A673 (cell line): ENCODE results near the gene FTO. TPM values are rescaled to one million over a fixed set of nuclear protein-coding genes. Genes with fewer than 3 reads are reported as not detected.

Experiments
- BruUV-seq: library from RNA; stranded (reverse); fragments of 400-500 nt; replicated peaks from 2 replicates; lab custom pipeline; 2021; lab: Mats Ljungman, UMichigan
- CTCF ChIA-PET: fragments of 300-600 bp; sonication (Branson Sonifier 250); formaldehyde crosslinking; loops from one replicate; lab custom pipeline; 2022; ENCODE audit warnings: antibody characterized with exemption; lab: Charles Lee
- POLR2A ChIA-PET: fragments of 300-600 bp; sonication (Branson Sonifier 250); formaldehyde crosslinking; loops from one replicate; lab custom pipeline; 2022; ENCODE audit warnings: antibody characterized with exemption; ENCODE audit not compliant: low non-redundant PET; lab: Charles Lee
- DNase-seq: peaks from one replicate; pipeline ENCODE4 v3.0.0-alpha.2; 2015; ENCODE audit warnings: low spot score
- H3K27ac ChIP-seq: fragments of 200-600 bp; sonication (generic); 2 replicates; pipeline ENCODE4 v1.5.1; 2016; ENCODE audit warnings: mixed run types, low read depth, mild to moderate bottlenecking, mixed read lengths, antibody characterized with exemption, low read length; ENCODE audit not compliant: poor library complexity, severe bottlenecking
- H3K27me3 ChIP-seq: fragments of 200-600 bp; sonication (generic); replicated peaks from 2 replicates; pipeline ENCODE4 v1.6.1; 2017; ENCODE audit warnings: mixed run types, low read depth, mild to moderate bottlenecking, mixed read lengths, antibody characterized with exemption, low read length; ENCODE audit not compliant: insufficient read depth, poor library complexity
- H3K36me3 ChIP-seq: fragments of 200-600 bp; sonication (generic); 2 replicates; pipeline ENCODE4 v1.6.1; 2016; ENCODE audit warnings: mixed run types, mild to moderate bottlenecking, mixed read lengths, antibody characterized with exemption, low read length; ENCODE audit not compliant: insufficient read depth, poor library complexity, severe bottlenecking
- H3K4me1 ChIP-seq: fragments of 200-600 bp; sonication (generic); 2 replicates; pipeline ENCODE4 v1.6.1; 2017; ENCODE audit warnings: mixed run types, mild to moderate bottlenecking, mixed read lengths, antibody characterized with exemption, low read length; ENCODE audit not compliant: insufficient read depth, poor library complexity, severe bottlenecking
- H3K4me3 ChIP-seq: fragments of 200-600 bp; sonication (generic); 2 replicates; pipeline ENCODE4 v1.5.1; 2016; ENCODE audit warnings: low read depth, mixed run types, mild to moderate bottlenecking, mixed read lengths, low read length; ENCODE audit not compliant: poor library complexity, severe bottlenecking
- H3K9me3 ChIP-seq: fragments of 200-600 bp; sonication (generic); 2 replicates; pipeline ENCODE4 v1.6.1; 2016; ENCODE audit warnings: mixed run types, low read depth, mild to moderate bottlenecking, mixed read lengths, antibody characterized with exemption, low read length; ENCODE audit not compliant: poor library complexity, severe bottlenecking
- EZH2 ChIP-seq: fragments of 200-600 bp; sonication (generic); IDR thresholded peaks from 2 replicates; pipeline ENCODE4 v1.6.1; 2017; ENCODE audit warnings: borderline replicate concordance, low read depth, mild to moderate bottlenecking, mixed read lengths, antibody characterized with exemption, low read length; ENCODE audit not compliant: poor library complexity, severe bottlenecking
- intact Hi-C: fragments of 100-400 bp; cut with micrococcal nuclease; formaldehyde crosslinking; loops from one replicate; pipeline ENCODE4 v1.10.0; 2022; ENCODE audit not compliant: unreplicated experiment
- total RNA-seq: library from RNA; stranded (reverse); gene quantifications from 2 replicates; pipeline ENCODE4 v1.2.3, GENCODE V29; 2021
- TF ChIP-seq, protein P1 (sequence below): fragments of 300-800, 200-600 bp; sonication (generic); conservative IDR thresholded peaks from 2 replicates; pipeline ENCODE4 v1.5.1; 2017; ENCODE audit warnings: low read depth, mild to moderate bottlenecking, antibody characterized with exemption, low read length, moderate library complexity, mixed read lengths

FTO gene
- total RNA-seq, 1 experiment from 2014 or later = 73.4 TPM

DNA sequence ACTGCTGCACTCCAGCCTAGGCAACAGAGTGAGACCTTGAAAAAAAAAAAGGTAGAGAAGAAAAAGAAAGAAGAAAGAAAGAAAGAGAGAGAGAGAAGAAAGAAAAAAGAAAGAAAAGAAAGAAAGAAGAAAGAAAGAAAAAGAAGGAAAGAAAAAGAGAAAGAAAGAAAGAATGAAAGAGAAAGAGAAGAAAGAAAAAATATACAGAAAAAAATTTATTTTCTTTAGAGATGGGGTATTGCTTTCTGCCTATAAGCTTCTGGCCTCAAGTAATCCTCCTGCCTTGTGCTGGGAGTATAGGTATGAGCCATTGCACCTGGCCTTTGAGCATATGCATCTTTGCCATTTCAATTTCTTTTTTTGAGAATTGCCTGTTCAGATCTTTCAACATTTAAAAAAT, 425.9 kb downstream of the FTO start:
- DNase-seq = no peak
- TF ChIP-seq, protein P1, sequence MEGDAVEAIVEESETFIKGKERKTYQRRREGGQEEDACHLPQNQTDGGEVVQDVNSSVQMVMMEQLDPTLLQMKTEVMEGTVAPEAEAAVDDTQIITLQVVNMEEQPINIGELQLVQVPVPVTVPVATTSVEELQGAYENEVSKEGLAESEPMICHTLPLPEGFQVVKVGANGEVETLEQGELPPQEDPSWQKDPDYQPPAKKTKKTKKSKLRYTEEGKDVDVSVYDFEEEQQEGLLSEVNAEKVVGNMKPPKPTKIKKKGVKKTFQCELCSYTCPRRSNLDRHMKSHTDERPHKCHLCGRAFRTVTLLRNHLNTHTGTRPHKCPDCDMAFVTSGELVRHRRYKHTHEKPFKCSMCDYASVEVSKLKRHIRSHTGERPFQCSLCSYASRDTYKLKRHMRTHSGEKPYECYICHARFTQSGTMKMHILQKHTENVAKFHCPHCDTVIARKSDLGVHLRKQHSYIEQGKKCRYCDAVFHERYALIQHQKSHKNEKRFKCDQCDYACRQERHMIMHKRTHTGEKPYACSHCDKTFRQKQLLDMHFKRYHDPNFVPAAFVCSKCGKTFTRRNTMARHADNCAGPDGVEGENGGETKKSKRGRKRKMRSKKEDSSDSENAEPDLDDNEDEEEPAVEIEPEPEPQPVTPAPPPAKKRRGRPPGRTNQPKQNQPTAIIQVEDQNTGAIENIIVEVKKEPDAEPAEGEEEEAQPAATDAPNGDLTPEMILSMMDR = no peak
- TF ChIP-seq EZH2 = no peak
- Histone ChIP-seq H3K27ac (no peak overlapping the region), H3K27me3 (peaks cover 6% of the 10 kb centered on the region), H3K36me3 (no peaks in the 10 kb centered on the region), H3K4me3 (no peak overlapping the region), H3K4me1 (no peaks in the 10 kb centered on the region), H3K9me3 (no peaks in the 10 kb centered on the region)
- ChIA-PET CTCF (no interaction called here), POLR2A (no interaction called here)
- intact Hi-C loops = no loop called here
- BruUV-seq = no TSS peak

DNA sequence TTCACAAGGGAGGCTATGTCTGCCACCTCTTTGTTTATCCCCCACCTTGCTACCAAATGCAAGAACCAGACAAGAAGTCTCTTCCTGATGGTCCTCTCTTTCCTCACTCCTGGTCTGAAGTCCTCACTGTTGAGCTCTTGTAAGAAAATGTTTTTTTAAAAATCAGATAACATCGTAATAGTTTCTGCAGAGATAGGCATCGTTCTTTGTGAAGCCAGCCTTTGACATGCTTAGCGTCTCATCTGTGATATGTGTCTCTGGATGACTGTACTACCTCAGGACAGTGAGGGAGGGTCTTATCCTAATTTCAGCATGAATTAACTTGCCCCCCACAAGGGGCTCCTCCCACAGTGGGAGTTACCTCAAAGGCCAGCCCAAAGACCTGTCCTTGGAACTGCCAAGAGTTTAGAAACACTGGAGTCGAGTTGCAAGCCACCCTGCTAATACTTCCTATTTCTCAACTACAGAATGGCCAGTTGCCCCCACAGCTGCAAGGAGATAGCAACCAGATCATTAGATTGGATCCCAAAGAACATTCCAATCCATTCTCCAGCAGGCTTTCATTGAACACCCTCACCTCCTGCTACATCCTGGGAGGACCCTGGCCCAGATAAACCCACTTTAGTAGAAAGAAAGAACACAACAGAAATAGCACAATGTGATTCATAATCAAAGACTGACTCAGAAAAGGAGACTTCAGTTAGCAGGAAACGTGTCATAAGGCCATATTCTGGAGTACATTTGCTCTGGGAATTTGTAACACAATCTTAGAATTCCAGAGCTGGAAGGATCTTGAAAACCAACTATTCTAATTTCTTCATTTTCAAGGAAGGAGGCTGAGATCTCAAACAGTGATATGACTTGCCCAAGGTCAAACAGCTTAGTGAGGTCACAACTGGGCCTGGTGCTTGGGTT, 431.7 kb downstream of the FTO start:
- intact Hi-C loops = no loop called here
- ChIA-PET POLR2A (no interaction called here), CTCF (no interaction called here)
- Histone ChIP-seq H3K4me3 (no peak overlapping the region), H3K4me1 (no peaks in the 10 kb centered on the region), H3K9me3 (no peaks in the 10 kb centered on the region), H3K27me3 (no peaks in the 10 kb centered on the region), H3K36me3 (no peaks in the 10 kb centered on the region), H3K27ac (no peak overlapping the region)
- no TSS peak for BruUV-seq
- DNase-seq = no peak
- TF ChIP-seq EZH2 = no peak
- TF ChIP-seq, protein P1 = no peak

DNA sequence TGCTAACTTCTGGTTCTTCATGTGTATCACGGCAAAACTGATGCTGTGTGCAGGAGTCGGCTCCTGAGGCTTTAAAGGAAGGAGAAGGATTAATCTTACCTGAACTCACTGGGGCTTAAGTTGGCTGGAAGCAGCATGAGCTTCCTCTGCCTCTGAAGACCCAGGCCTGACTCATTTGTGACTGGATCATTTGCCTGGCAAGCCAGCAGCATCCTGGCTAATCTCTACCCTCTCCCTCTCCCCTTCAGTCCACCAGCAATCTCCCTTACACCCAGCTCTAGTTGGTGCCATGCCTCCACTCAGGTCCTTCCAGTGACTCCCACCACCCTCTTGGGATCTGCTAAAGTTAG, 432.3 kb downstream of the FTO start:
- ChIA-PET CTCF (no interaction called here), POLR2A (no interaction called here)
- Histone ChIP-seq H3K9me3 (no peaks in the 10 kb centered on the region), H3K27ac (no peak overlapping the region), H3K4me1 (no peaks in the 10 kb centered on the region), H3K36me3 (no peaks in the 10 kb centered on the region), H3K4me3 (no peak overlapping the region), H3K27me3 (no peaks in the 10 kb centered on the region)
- intact Hi-C loops = no loop called here
- TF ChIP-seq, protein P1 = no peak
- TF ChIP-seq EZH2 = no peak
- BruUV-seq = no TSS peak
- no peak for DNase-seq
